PC-9 (cell line): ENCODE measurements around the gene AMH. TPM values are rescaled to one million over a fixed set of nuclear protein-coding genes. Genes with fewer than 3 reads are reported as not detected.

Source experiments
- BruUV-seq: library from RNA; stranded (reverse); fragments of 400-500 nt; replicated peaks from 2 replicates; lab custom pipeline; 2021; lab: Mats Ljungman, UMichigan
- CTCF ChIA-PET: fragments of 300-600 bp; sonication (Branson Sonifier 250); formaldehyde crosslinking; loops from one replicate; lab custom pipeline; 2022; ENCODE audit warnings: antibody characterized with exemption; lab: Charles Lee
- POLR2A ChIA-PET: fragments of 300-600 bp; sonication (Branson Sonifier 250); formaldehyde crosslinking; loops from one replicate; lab custom pipeline; 2022; ENCODE audit warnings: antibody characterized with exemption; ENCODE audit not compliant: unreplicated experiment; lab: Charles Lee
- DNase-seq, 2 experiments: peaks; one replicate each; pipeline versions ENCODE4 v3.0.0 to v3.0.0-alpha.2; 2015 to 2022; ENCODE audit warnings: mixed read lengths in 1 of 2
- H2AFZ ChIP-seq: fragments of 200-600 bp; sonication (generic); 2 replicates; pipeline ENCODE4 v1.8.1; 2017; ENCODE audit warnings: antibody characterized with exemption
- H3F3A ChIP-seq: fragments of 200-600 bp; sonication (generic); 2 replicates; pipeline ENCODE4 v1.8.1; 2017; ENCODE audit warnings: antibody characterized with exemption, mild to moderate bottlenecking, low read depth; ENCODE audit not compliant: insufficient read depth
- H3K27ac ChIP-seq: fragments of 200-600 bp; sonication (generic); 2 replicates; pipeline ENCODE4 v1.6.1; 2016; ENCODE audit warnings: mixed run types
- H3K27me3 ChIP-seq: fragments of 200-600 bp; sonication (generic); 2 replicates; pipeline ENCODE4 v1.6.1; 2016; ENCODE audit warnings: low read depth, mixed run types; ENCODE audit not compliant: insufficient read depth
- H3K36me3 ChIP-seq: fragments of 200-600 bp; sonication (generic); 2 replicates; pipeline ENCODE4 v1.6.1; 2016; ENCODE audit warnings: low read depth, mixed run types
- H3K4me1 ChIP-seq: fragments of 200-600 bp; sonication (generic); replicated peaks from 2 replicates; pipeline ENCODE4 v1.6.1; 2016; ENCODE audit warnings: mixed run types; ENCODE audit not compliant: insufficient read depth
- H3K4me2 ChIP-seq: fragments of 200-600 bp; sonication (generic); 2 replicates; pipeline ENCODE4 v1.6.1; 2017; ENCODE audit warnings: mixed run types
- H3K4me3 ChIP-seq: fragments of 200-600 bp; sonication (generic); 2 replicates; pipeline ENCODE4 v1.6.1; 2016; ENCODE audit warnings: mixed run types
- H3K79me2 ChIP-seq: fragments of 200-600 bp; sonication (generic); 2 replicates; pipeline ENCODE4 v1.6.1; 2017; ENCODE audit warnings: low read depth, mixed run types
- H3K9me2 ChIP-seq: fragments of 200-600 bp; sonication (generic); 2 replicates; pipeline ENCODE4 v1.8.1; 2017; ENCODE audit warnings: mild to moderate bottlenecking; ENCODE audit not compliant: insufficient read depth
- H3K9me3 ChIP-seq: fragments of 200-600 bp; sonication (generic); 2 replicates; pipeline ENCODE4 v1.8.1; 2016; ENCODE audit warnings: low read depth; ENCODE audit not compliant: insufficient read depth
- H4K20me1 ChIP-seq: fragments of 200-600 bp; sonication (generic); 2 replicates; pipeline ENCODE4 v1.8.1; 2017; ENCODE audit not compliant: insufficient read depth
- EZH2 ChIP-seq: fragments of 200-600 bp; sonication (generic); IDR thresholded peaks from 2 replicates; pipeline ENCODE4 v1.8.0; 2017; ENCODE audit warnings: antibody characterized with exemption, low read depth
- intact Hi-C: fragments of 100-400 bp; cut with micrococcal nuclease; formaldehyde crosslinking; loops from one replicate; pipeline ENCODE4 v1.10.0; 2022; ENCODE audit not compliant: unreplicated experiment
- total RNA-seq: library from RNA; stranded (reverse); gene quantifications from 2 replicates; pipeline ENCODE4 v1.2.3, GENCODE V29; 2021
- TF ChIP-seq, protein P1 (sequence below): fragments of 200-600 bp; sonication (generic); conservative IDR thresholded peaks from 2 replicates; pipeline ENCODE4 v1.6.1; 2017; ENCODE audit warnings: mixed run types, antibody characterized with exemption, mild to moderate bottlenecking, moderate library complexity

The AMH gene
- total RNA-seq, 1 experiment from 2014 or later: 8.1 TPM

DNA sequence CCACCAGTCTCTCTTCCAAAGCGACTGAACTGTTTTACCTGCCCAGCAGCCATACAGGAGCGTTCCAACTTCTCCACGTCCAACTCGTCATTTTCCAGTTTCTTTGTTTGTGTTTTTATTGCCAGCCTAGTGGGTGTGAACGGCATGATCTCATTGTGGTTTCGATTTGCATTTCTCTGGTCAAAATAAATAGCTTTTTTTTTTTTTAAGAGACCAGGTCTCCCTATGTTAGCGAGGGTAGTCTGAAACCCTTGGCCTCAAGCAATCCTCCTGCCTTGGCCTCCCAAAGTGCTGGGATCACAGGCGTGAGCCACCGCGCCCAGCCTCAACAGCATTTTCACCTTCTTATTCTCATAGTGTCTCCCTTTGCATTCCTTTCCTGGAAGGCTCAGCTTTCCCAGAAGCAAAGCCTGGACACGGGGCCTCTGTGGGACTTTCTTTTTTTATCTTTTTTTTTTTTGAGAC lies 11.2 kb downstream of the AMH start:
- POLR2A ChIA-PET: interaction anchor here (0.6 to 0.7 kb wide), 3 partner anchors 17 to 442 kb away, joined by 3 to 13 read pairs (median 5); no protein-coding TSS in a partner anchor
- TF ChIP-seq EZH2: no peak
- TF ChIP-seq, protein P1, sequence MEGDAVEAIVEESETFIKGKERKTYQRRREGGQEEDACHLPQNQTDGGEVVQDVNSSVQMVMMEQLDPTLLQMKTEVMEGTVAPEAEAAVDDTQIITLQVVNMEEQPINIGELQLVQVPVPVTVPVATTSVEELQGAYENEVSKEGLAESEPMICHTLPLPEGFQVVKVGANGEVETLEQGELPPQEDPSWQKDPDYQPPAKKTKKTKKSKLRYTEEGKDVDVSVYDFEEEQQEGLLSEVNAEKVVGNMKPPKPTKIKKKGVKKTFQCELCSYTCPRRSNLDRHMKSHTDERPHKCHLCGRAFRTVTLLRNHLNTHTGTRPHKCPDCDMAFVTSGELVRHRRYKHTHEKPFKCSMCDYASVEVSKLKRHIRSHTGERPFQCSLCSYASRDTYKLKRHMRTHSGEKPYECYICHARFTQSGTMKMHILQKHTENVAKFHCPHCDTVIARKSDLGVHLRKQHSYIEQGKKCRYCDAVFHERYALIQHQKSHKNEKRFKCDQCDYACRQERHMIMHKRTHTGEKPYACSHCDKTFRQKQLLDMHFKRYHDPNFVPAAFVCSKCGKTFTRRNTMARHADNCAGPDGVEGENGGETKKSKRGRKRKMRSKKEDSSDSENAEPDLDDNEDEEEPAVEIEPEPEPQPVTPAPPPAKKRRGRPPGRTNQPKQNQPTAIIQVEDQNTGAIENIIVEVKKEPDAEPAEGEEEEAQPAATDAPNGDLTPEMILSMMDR: no peak
- no peaks in the 10 kb centered on the region for H3K9me2 ChIP-seq

DNA sequence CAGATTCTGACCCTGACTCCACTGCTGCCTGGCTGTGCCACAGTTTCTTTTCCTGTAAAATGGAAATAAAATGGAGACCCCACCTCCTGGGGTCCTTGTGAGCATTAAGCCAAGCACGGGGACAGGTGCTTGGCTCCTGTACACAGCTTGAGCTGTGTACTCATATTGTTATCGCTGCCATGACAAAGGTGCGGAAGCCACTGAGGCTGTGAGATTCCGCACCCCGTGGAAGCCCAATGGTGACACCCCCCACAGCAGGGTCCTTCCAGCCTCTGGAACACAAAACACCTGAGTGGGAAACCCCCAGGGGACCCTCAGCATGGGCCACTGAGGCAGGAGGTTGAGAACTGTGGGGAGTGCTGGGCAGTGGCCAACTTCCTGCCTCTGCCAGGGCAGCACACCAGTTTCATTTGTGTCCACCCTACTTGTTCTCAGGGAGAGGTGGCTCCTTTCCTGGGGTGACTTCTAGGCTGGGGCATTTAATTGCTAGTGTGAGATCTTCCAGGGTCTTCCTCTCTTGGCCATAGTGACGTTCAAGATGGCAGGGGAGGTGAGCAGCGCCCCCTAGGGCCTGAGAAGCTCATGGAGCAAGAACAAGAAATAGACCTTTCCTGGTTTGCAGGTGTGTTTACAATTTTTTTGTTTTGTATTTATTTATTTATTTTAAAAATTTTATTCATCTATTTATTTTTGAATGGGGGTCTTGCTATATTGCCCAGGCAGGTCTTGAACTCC lies 12.5 kb downstream of the AMH start:
- Histone ChIP-seq H3K9me3 (no peaks in the 10 kb centered on the region), H4K20me1 (no peaks in the 10 kb centered on the region), H3K27me3 (no peaks in the 10 kb centered on the region), H3K4me1 (peaks cover 9% of the 10 kb centered on the region), H3K79me2 (no peaks in the 10 kb centered on the region), H3K4me3 (no peak overlapping the region), H3K27ac (no peak overlapping the region), H3K36me3 (no peaks in the 10 kb centered on the region), H3K4me2 (no peak overlapping the region), H2AFZ (no peak overlapping the region), H3F3A (peaks cover 12% of the 10 kb centered on the region), H3K9me2 (no peaks in the 10 kb centered on the region)
- ChIA-PET CTCF (interaction anchor here (0.7 kb wide), 1 partner anchor 250 kb away, joined by 6 read pairs; no protein-coding TSS in a partner anchor), POLR2A (no interaction called here)
- no TSS peak for BruUV-seq
- intact Hi-C loops: no loop called here
- DNase-seq: no peak
- no peak for TF ChIP-seq EZH2
- TF ChIP-seq, protein P1: peak; percentile 68

More for the DNA sequence above, 11.2 kb downstream of the AMH start:
- H3K9me3 ChIP-seq: no peaks in the 10 kb centered on the region
- H3K27ac ChIP-seq: peak overlapping the region; percentile 78
- BruUV-seq: no TSS peak
- peak; percentile 27 to 71 for DNase-seq
- H4K20me1 ChIP-seq: no peaks in the 10 kb centered on the region
- no peak overlapping the region for H3K4me3 ChIP-seq
- H3K27me3 ChIP-seq: no peaks in the 10 kb centered on the region
- peaks cover 12% of the 10 kb centered on the region for H3F3A ChIP-seq
- peaks cover 9% of the 10 kb centered on the region for H3K4me1 ChIP-seq
- intact Hi-C loops: no loop called here
- H3K36me3 ChIP-seq: no peaks in the 10 kb centered on the region
- H2AFZ ChIP-seq: no peak overlapping the region
- H3K4me2 ChIP-seq: peak overlapping the region; percentile 53
- CTCF ChIA-PET: no interaction called here
- no peaks in the 10 kb centered on the region for H3K79me2 ChIP-seq

DNA sequence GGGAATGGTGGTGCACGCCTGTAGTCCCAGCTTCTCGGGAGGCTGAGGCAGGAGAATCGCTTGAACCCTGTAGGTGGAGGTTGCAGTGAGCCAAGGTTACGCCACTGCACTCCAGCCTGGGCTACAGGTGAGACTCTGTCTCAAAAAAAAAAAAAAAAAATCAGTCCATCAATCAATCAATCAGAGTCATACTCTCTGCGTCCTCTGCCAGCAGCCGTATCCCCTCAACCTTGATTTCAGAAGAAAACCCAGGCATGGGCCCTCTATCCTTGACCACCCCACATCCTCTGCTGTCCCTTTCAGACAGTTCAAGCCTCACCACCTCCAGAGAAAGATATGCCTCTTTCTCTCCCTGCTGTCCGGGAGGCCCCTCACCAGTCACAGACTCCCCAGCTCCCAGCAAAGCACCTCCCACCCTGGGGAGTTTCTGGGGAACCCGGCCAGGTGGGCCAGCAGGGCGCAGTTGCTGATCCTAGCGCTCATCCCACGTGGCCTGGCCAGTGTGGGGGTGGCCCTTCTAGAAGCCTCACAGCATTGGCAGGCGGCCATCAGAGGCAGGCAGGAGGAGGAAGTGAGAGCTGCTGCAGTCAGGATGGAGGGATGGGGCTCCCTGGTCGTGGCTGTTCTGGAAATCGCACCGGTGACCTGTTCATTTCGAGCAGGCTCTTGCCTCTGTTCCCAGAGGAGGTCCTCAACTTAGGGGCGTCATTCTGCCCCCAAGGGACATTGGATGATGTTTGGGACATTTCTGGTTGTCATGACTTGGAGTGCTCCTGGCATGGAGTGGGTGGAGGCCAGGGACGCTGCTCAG lies 17.3 kb downstream of the AMH start:
- Histone ChIP-seq H3K36me3 (0 out of 2 replicates have a peak, but pooled peaks cover 2% of the 10 kb centered on the region), H3K27me3 (no peaks in the 10 kb centered on the region), H3K79me2 (peaks cover 19% of the 10 kb centered on the region), H3K9me2 (no peaks in the 10 kb centered on the region), H3K4me3 (no peak overlapping the region), H3K27ac (no peak overlapping the region), H2AFZ (no peak overlapping the region), H3K4me1 (no peaks in the 10 kb centered on the region), H3K9me3 (no peaks in the 10 kb centered on the region), H4K20me1 (peaks cover 5% of the 10 kb centered on the region), H3K4me2 (no peak overlapping the region), H3F3A (peaks cover 5% of the 10 kb centered on the region; the same call in 1 of the 2 replicates)
- no TSS peak for BruUV-seq
- DNase-seq: no peak
- TF ChIP-seq EZH2: no peak
- TF ChIP-seq, protein P1: no peak
- ChIA-PET POLR2A (no interaction called here), CTCF (no interaction called here)
- intact Hi-C loops: no loop called here
